Activated T-cell treated with anti-CD3 and anti-CD28 coated beads for 1 hour (primary cell): ENCODE data around the gene FUT7.

Experiments
- DNase-seq: peaks from one replicate; pipeline ENCODE4 v3.0.0-alpha.2; 2020; ENCODE audit warnings: low read depth

FUT7 gene

GRCh38 chr9:137031904-137032640 lies at the start of gene FUT7:
Gene FUT7, minus strand, starts transcription at chr9:137032088. Its CDS starts 97 bp downstream, at chr9:137031991.
- DNase-seq, result no peak

- DNase-seq, result no peak
Measured at GRCh38 chr9:137080260-137081122, 48.6 kb upstream of the FUT7 start.

GRCh38 chr9:137079401-137079787 lies 47.5 kb upstream of the FUT7 start:
- DNase-seq, result no peak

- no peak for DNase-seq
Measured at GRCh38 chr9:137078701-137079400, 47.0 kb upstream of the FUT7 start.

- no peak for DNase-seq
Measured at GRCh38 chr9:137077758-137078693, 46.1 kb upstream of the FUT7 start.

GRCh38 chr9:137077010-137077747 lies 45.3 kb upstream of the FUT7 start, which contains the start of gene UAP1L1:
Gene UAP1L1, plus strand, starts transcription at chr9:137077517. Its CDS starts 16 bp downstream, at chr9:137077533.
- DNase-seq, result no peak

- DNase-seq, result no peak
Measured at GRCh38 chr9:137076636-137077009, 44.7 kb upstream of the FUT7 start.

- no peak for DNase-seq
Measured at GRCh38 chr9:137075275-137075775, 43.4 kb upstream of the FUT7 start.

GRCh38 chr9:137074657-137075274 lies 42.9 kb upstream of the FUT7 start:
- no peak for DNase-seq

- DNase-seq, result no peak
Measured at GRCh38 chr9:137073992-137074399, 42.1 kb upstream of the FUT7 start.

- DNase-seq, result no peak
Measured at GRCh38 chr9:137071282-137071681, 39.4 kb upstream of the FUT7 start.

GRCh38 chr9:137070906-137071275 lies 39.0 kb upstream of the FUT7 start:
- no peak for DNase-seq

- DNase-seq, result peak; percentile 71
Measured at GRCh38 chr9:137070201-137070905, 38.5 kb upstream of the FUT7 start, which contains the start of gene SAPCD2. Gene SAPCD2, minus strand, starts transcription at chr9:137070557. Its CDS starts 97 bp downstream, at chr9:137070460.

GRCh38 chr9:137069508-137070091 lies 37.7 kb upstream of the FUT7 start:
- DNase-seq, result no peak

GRCh38 chr9:137068539-137069507 lies 36.9 kb upstream of the FUT7 start:
- no peak for DNase-seq

- peak; percentile 81 for DNase-seq
Measured at GRCh38 chr9:137067860-137068538, 36.1 kb upstream of the FUT7 start.
